Choroid plexus epithelial cell (primary cell): ENCODE results near the gene GNB1.

Source experiments
- DNase-seq: peaks from one replicate; pipeline ENCODE4 v3.0.0-alpha.2; 2010; ENCODE audit warnings: low read depth
- H3K4me3 ChIP-seq: 2 replicates; pipeline ENCODE4 v1.5.1; 2011; ENCODE audit warnings: low read depth, mild to moderate bottlenecking, control low read depth, low read length, moderate library complexity
- TF ChIP-seq, protein P1 (sequence below): conservative IDR thresholded peaks from 2 replicates; pipeline ENCODE4 v1.5.1; 2011; ENCODE audit warnings: low read depth, mild to moderate bottlenecking, control low read depth, inconsistent platforms, low read length, moderate library complexity

GNB1 gene

GRCh38 chr1:1760715-1761114 lies 130.2 kb downstream of the GNB1 start:
- no peak for DNase-seq
- no peak overlapping the region for H3K4me3 ChIP-seq
- TF ChIP-seq, protein P1, sequence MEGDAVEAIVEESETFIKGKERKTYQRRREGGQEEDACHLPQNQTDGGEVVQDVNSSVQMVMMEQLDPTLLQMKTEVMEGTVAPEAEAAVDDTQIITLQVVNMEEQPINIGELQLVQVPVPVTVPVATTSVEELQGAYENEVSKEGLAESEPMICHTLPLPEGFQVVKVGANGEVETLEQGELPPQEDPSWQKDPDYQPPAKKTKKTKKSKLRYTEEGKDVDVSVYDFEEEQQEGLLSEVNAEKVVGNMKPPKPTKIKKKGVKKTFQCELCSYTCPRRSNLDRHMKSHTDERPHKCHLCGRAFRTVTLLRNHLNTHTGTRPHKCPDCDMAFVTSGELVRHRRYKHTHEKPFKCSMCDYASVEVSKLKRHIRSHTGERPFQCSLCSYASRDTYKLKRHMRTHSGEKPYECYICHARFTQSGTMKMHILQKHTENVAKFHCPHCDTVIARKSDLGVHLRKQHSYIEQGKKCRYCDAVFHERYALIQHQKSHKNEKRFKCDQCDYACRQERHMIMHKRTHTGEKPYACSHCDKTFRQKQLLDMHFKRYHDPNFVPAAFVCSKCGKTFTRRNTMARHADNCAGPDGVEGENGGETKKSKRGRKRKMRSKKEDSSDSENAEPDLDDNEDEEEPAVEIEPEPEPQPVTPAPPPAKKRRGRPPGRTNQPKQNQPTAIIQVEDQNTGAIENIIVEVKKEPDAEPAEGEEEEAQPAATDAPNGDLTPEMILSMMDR, result no peak

DNA sequence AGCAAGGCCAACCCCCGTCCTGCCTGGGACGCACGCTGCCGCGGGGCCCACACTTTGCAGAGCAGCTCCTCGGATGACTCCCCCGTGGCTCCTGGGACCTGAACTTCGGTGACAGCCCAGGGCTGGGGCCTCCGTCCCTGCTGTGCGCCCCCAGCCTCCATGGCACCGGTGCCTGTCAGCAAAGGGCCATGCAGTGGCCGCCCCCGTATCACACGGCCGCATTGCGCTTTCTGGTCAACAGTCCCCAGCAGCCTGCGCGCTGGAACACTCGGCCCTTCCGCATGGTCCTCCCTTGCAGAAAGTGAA lies 130.6 kb downstream of the GNB1 start:
- TF ChIP-seq, protein P1, result no peak
- no peak for DNase-seq
- no peak overlapping the region for H3K4me3 ChIP-seq

DNA sequence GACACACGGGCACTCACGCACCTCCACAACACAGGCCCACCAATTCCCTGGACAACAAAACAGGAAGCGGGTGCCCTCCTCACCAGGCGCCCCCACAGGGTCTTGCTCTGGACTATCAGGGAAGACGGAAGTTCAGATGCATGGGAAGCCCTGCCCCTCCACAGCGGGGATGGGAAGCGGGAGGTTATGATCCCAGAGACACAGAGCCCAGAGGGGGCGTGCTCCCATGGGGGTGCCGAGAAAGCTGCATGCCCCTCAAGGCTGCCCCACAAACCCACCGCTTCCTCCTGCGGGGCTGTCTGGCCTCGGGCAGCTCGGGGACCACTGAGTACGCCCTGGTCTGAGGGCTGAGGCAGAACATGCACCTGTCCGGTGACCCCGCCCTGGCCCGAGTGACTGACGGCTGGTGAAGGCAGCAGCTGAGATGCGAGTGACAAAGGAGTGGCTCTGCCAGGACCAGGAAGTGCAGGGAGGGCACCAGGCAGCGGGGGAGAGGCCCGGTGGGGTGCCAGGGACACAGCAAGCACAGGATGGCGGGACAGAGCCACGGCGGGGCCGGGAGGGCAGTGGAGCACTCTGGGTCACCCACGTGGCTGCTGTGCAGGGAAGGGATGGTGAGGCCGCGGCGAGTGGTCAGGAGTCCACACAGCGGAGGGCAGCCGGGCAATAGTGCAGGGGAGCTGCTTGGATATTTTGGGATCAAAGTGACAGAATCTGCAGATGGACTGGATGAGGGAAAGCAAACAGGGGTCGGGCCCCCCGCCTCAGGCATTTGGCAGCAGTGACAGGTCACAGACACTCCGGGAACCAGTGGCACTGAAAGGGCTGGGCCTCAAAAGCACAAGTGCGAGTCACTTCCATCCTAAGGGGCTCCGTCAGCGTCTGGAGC lies 131.2 kb downstream of the GNB1 start:
- TF ChIP-seq, protein P1, result no peak
- DNase-seq, result no peak
- H3K4me3 ChIP-seq, result no peak overlapping the region

DNA sequence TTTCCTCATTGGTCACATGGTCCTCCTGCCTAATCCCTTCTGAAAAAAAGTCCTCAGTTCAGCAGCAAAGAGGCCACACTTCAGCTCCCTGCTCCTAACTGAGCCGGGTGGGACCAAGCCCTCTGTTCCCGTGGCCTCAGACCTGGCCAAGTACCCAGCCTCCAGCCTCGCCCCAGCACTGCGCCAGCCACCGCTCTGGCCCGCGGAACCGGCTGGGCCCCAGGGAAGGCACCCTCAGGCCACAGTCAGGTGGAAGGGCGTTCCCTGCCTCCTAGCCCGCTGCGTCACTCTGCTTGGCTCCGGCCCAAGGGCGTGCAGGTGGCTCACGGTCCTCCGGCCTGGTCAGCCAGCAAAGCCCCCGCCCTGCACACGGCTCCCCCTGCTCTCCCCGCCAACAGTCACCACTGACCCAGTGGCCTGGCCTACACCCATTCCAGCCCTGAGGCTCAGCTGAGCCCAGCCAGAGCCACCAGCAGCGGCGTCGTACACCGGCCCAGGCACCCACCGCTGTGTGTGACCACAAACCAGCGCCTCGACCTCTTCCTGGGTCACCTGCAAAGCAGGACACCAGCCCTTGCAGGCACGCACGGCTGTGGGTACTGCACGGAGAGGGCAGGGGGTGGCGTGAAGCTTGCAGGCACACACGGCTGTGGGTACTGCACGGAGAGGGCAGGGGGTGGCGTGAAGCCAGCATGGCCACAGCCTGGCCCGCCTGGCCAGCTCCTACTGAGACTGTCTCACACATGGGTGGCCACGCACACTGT lies 132.0 kb downstream of the GNB1 start:
- no peak overlapping the region for H3K4me3 ChIP-seq
- DNase-seq, result no peak
- TF ChIP-seq, protein P1, result no peak

DNA sequence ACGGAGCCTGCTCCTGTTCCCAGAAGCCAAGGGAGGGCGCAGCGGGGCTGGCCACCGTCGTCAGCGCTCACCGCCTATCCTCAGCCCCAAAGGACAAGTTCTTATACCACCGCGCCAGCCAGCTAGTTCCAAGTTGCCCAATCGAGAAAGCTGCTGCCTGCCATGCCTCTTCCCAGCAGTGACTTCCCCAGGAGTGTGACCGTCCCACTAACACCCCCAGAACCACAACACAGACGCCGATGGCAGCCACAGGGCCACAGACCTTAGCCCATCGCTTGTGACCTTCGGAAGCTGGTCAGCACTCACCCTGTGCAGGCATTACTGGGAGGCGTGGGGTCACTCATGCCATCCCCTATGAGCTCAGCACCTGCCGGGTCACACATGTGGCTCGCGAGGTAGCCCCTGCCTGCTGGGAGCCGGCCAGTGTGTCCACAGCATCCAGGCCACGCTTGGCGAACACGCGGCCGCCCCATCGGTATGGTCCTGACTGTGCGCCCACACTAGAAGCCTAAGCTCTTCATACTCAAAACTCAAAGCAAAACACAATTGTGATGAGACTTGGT lies 132.7 kb downstream of the GNB1 start:
- H3K4me3 ChIP-seq, result no peak overlapping the region
- DNase-seq, result no peak
- TF ChIP-seq, protein P1, result no peak

DNA sequence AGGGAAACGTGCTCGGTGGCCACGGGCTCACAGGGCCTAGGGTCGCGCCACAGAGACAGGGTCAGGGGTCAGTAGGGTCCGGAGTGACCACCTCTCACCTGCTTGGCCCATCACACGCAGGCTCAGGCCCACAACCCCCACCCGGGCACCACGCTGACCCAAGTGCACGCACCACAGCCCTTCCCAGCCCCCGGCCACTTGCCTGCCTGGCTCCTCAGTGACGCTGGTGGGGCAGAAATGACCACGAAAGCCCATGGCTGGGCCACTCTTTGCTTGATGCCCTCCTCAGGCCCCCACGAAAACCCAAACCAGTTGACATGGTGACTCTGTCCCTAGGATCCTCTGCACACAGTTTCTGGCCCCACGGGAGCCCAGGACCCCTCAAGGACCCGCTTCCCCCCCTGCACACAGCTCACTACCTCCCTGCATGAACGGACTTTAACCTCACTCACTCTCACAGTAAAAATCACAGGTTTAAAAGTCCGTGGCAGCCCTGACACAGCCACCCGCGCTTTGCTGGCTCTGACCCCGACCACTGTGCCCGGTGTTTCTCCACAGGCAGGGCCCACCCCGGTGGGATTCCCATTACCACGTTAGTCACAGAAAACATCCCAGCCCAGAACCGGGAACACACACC lies 133.3 kb downstream of the GNB1 start:
- no peak overlapping the region for H3K4me3 ChIP-seq
- TF ChIP-seq, protein P1, result no peak
- DNase-seq, result no peak
